ENCODE results near the gene ADGRB2. TPM values are rescaled to one million over a fixed set of nuclear protein-coding genes. Genes with fewer than 3 reads are reported as not detected.

The ADGRB2 gene
- total RNA-seq, 2 experiments from 2014 or later: 0.39 to 0.71 TPM

DNA sequence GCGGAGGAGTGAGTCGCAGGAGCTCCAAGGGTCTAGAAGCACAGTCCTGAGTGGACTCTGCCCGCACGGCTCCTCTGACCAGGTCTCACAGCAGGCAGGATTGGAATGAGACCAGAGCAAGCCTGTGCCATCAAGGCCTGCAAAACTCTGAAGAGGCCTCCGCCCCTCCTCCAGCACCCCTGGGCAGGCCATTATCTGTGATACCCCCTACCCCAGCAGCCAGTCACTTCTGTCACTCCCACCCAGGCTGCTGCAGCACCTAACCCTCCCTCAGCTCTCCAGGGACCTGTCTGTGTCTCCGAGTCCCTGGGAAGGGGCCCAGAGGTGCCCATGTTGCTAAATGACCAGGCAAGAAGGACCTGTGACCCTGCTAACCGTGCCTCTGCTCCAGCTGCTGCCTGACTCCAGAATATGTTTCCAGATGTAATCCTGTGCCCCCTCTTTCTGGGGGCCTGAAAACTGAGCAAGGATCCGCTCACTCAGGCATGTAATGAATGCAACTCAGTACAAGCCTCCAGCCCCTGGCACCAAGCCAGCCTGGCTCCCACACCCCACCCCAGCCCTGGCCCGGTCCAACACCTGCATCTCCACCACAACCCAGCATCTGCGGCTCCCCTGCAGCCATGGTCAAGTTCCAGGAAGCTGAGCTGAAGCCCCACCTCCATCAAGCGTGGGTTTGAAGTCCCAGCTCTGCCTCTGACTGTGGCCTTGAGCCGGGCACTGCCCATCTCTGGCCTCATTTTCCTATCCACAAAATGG is 38.2 kb downstream of the ADGRB2 start:
- H3K27me3 Mint-ChIP-seq: peaks cover 16% of the 10 kb centered on the region
- no peaks in the 10 kb centered on the region for H3K9me3 Mint-ChIP-seq
- Histone ChIP-seq H3K9me3 (ENCODE audit: control insufficient read depth in 1 of 2, insufficient read depth in 1 of 2, low read length in 2 of 2) (peaks cover 0 to 7% of the 10 kb centered on the region in 2 experiments), H3K27ac (ENCODE audit: low read depth in 1 of 2, low read length in 2 of 2) (no peak overlapping the region), H3K36me3 (ENCODE audit: insufficient read depth, low read length) (no peaks in the 10 kb centered on the region), H3K4me1 (ENCODE audit: insufficient read depth, low read length) (no peaks in the 10 kb centered on the region), H3K27me3 (ENCODE audit: control insufficient read depth in 1 of 2, insufficient read depth in 2 of 2, low read length in 2 of 2) (peaks cover 0 to 3% of the 10 kb centered on the region in 2 experiments), H3K4me3 (ENCODE audit: low read length) (no peak overlapping the region)
- ChIA-PET POLR2A (no interaction called here), CTCF (no interaction called here)
- no peaks in the 10 kb centered on the region for H3K4me1 Mint-ChIP-seq (ENCODE audit: low read depth)
- TF ChIP-seq, protein P1, sequence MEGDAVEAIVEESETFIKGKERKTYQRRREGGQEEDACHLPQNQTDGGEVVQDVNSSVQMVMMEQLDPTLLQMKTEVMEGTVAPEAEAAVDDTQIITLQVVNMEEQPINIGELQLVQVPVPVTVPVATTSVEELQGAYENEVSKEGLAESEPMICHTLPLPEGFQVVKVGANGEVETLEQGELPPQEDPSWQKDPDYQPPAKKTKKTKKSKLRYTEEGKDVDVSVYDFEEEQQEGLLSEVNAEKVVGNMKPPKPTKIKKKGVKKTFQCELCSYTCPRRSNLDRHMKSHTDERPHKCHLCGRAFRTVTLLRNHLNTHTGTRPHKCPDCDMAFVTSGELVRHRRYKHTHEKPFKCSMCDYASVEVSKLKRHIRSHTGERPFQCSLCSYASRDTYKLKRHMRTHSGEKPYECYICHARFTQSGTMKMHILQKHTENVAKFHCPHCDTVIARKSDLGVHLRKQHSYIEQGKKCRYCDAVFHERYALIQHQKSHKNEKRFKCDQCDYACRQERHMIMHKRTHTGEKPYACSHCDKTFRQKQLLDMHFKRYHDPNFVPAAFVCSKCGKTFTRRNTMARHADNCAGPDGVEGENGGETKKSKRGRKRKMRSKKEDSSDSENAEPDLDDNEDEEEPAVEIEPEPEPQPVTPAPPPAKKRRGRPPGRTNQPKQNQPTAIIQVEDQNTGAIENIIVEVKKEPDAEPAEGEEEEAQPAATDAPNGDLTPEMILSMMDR (IDR thresholded peaks at IDR 0.05): no peak
- no peak for DNase-seq
- no peak for ATAC-seq (ENCODE audit: poor library complexity)
- H3K36me3 Mint-ChIP-seq (ENCODE audit: low read depth): no peaks in the 10 kb centered on the region
- intact Hi-C loops (cut with DNase I, micrococcal nuclease): no loop called here
- no peak overlapping the region for H3K4me3 Mint-ChIP-seq
- no peak overlapping the region for H3K27ac Mint-ChIP-seq

DNA sequence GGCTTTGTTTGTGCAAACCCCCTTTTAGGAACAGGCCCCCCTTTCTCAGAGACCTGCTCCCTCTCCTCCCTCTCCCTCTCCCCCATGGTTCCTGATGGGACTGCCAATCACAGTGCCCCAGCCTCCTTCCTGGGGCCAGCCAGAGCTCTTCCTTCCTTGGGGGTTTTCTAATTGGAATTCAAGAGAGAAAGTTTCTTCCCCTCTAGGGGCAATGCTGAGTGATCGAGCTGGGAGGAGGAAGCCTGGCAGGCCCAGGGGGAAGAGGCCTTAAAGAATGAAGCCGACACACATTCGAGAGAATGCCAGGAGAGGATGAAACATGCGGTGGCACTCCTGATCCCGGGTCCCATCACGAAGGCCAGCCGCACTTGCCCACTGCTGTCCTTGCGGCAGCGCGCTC is 39.0 kb downstream of the ADGRB2 start:
- Histone ChIP-seq H3K4me1 (ENCODE audit: insufficient read depth, low read length) (no peaks in the 10 kb centered on the region), H3K4me3 (ENCODE audit: low read length) (no peak overlapping the region), H3K27me3 (ENCODE audit: control insufficient read depth in 1 of 2, insufficient read depth in 2 of 2, low read length in 2 of 2) (peaks cover 0 to 7% of the 10 kb centered on the region in 2 experiments), H3K36me3 (ENCODE audit: insufficient read depth, low read length) (no peaks in the 10 kb centered on the region), H3K27ac (ENCODE audit: low read depth in 1 of 2, low read length in 2 of 2) (no peak overlapping the region), H3K9me3 (ENCODE audit: control insufficient read depth in 1 of 2, insufficient read depth in 1 of 2, low read length in 2 of 2) (peaks cover 0 to 13% of the 10 kb centered on the region in 2 experiments)
- no peaks in the 10 kb centered on the region for H3K9me3 Mint-ChIP-seq
- H3K4me1 Mint-ChIP-seq (ENCODE audit: low read depth): no peaks in the 10 kb centered on the region
- H3K27ac Mint-ChIP-seq: no peak overlapping the region
- DNase-seq: no peak
- H3K36me3 Mint-ChIP-seq (ENCODE audit: low read depth): no peaks in the 10 kb centered on the region
- no peak overlapping the region for H3K4me3 Mint-ChIP-seq
- TF ChIP-seq, protein P1 (IDR thresholded peaks at IDR 0.05): no peak
- ChIA-PET POLR2A (no interaction called here), CTCF (no interaction called here)
- ATAC-seq (ENCODE audit: poor library complexity): no peak
- peaks cover 16% of the 10 kb centered on the region for H3K27me3 Mint-ChIP-seq
- intact Hi-C loops (cut with DNase I, micrococcal nuclease): no loop called here

DNA sequence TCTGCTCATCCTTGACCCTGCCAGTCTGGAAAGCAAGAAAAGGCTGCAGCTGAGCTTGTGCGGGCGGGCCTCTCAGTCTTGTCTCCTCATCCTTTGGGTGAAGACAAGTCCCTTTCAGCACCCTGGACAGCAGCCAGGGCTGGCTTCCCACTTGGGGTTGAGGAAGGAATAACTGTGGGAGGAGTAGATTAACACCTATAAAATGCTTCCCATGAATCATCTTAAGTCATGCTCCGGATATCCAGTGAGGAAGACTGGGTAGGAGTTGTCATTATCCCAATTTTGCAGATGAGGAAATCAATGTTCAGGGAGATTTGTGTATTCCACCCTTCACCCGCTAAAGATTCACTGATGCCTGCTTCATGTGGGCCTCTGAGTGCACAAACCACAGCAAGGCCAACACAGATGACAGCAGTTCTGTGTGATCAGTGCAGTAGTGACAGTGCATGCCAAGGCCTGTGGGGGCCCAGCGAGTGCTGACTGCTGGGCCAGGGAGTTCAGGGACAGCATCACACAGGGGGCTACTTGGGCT is 40.2 kb downstream of the ADGRB2 start:
- Mint-ChIP-seq H3K36me3 (ENCODE audit: low read depth) (no peaks in the 10 kb centered on the region), H3K4me3 (no peak overlapping the region), H3K4me1 (ENCODE audit: low read depth) (no peaks in the 10 kb centered on the region), H3K27me3 (peaks cover 18% of the 10 kb centered on the region), H3K27ac (no peak overlapping the region), H3K9me3 (no peaks in the 10 kb centered on the region)
- peaks cover 0 to 7% of the 10 kb centered on the region in 2 experiments for H3K27me3 ChIP-seq (ENCODE audit: control insufficient read depth in 1 of 2, insufficient read depth in 2 of 2, low read length in 2 of 2)
- TF ChIP-seq, protein P1 (IDR thresholded peaks at IDR 0.05): no peak
- no peak overlapping the region for H3K4me3 ChIP-seq (ENCODE audit: low read length)
- no peaks in the 10 kb centered on the region for H3K4me1 ChIP-seq (ENCODE audit: insufficient read depth, low read length)
- ChIA-PET CTCF (no interaction called here), POLR2A (no interaction called here)
- H3K9me3 ChIP-seq (ENCODE audit: control insufficient read depth in 1 of 2, insufficient read depth in 1 of 2, low read length in 2 of 2): peaks cover 0 to 13% of the 10 kb centered on the region in 2 experiments
- no peaks in the 10 kb centered on the region for H3K36me3 ChIP-seq (ENCODE audit: insufficient read depth, low read length)
- intact Hi-C loops (cut with DNase I, micrococcal nuclease): no loop called here
- DNase-seq (peak in 11 of 14 experiments; percentile 8 to 58 (median 38)), ATAC-seq (ENCODE audit: poor library complexity) (no peak)
- H3K27ac ChIP-seq (ENCODE audit: low read depth in 1 of 2, low read length in 2 of 2): no peak overlapping the region

Measured in CD4-positive, alpha-beta T cell (primary cell).